CD14-positive monocyte (primary cell): ENCODE measurements around the gene SLC25A29. TPM values are rescaled to one million over a fixed set of nuclear protein-coding genes. Genes with fewer than 3 reads are reported as not detected.

Source experiments
- DNase-seq, 3 donors: peaks; one replicate each; pipeline ENCODE4 v3.0.0-alpha.2; 2011 to 2022
- H2AFZ ChIP-seq: 2 replicates; pipeline ENCODE4 v1.6.0; 2012; ENCODE audit warnings: mild to moderate bottlenecking, low read depth, low read length, inconsistent platforms; ENCODE audit not compliant: insufficient read depth, poor library complexity, severe bottlenecking
- H3K27ac ChIP-seq, 2 donors: 1 replicate in 1 of 2; 2 replicates in 1 of 2; pipeline ENCODE4 v1.5.1; 2012 to 2013; ENCODE audit warnings: low read length in 2 of 2, control low read depth in 1 of 2, inconsistent platforms in 1 of 2, low read depth in 1 of 2, mild to moderate bottlenecking in 1 of 2
- H3K27me3 ChIP-seq, 2 donors: one replicate each; pipeline versions ENCODE4 v1.6.0 to v1.6.1; 2011 to 2013; ENCODE audit warnings: low read length in 2 of 2; ENCODE audit not compliant: control insufficient read depth in 2 of 2, insufficient read depth in 2 of 2
- H3K36me3 ChIP-seq, 2 donors: replicated peaks in 1 of 2; 1 replicate in 1 of 2; 2 replicates in 1 of 2; pipeline versions ENCODE4 v1.5.1 to v1.6.1; 2012 to 2013; ENCODE audit warnings: low read length in 2 of 2, control low read depth in 1 of 2, inconsistent platforms in 1 of 2, mild to moderate bottlenecking in 1 of 2; ENCODE audit not compliant: insufficient read depth in 2 of 2, control insufficient read depth in 1 of 2
- H3K4me1 ChIP-seq, 2 donors: 1 replicate in 1 of 2; 2 replicates in 1 of 2; pipeline versions ENCODE4 v1.5.1 to v1.6.1; 2012 to 2013; ENCODE audit warnings: low read length in 2 of 2, control low read depth in 1 of 2, inconsistent platforms in 1 of 2, mild to moderate bottlenecking in 1 of 2, moderate library complexity in 1 of 2; ENCODE audit not compliant: insufficient read depth in 2 of 2, control insufficient read depth in 1 of 2
- H3K4me2 ChIP-seq: replicated peaks from 2 replicates; pipeline ENCODE3; 2012; ENCODE audit warnings: low read length, moderate library complexity, mild to moderate bottlenecking; ENCODE audit not compliant: poor library complexity, severe bottlenecking; ENCODE audit errors: extremely low read depth
- H3K4me3 ChIP-seq, 3 experiments: fragments of 200-600 bp in 1 of 3; sonication (generic) in 1 of 3; replicated peaks in 1 of 3; 1 replicate in 2 of 3; 2 replicates in 1 of 3; pipeline ENCODE4 v1.5.1; 2011 to 2013; ENCODE audit warnings: low read length in 3 of 3, mild to moderate bottlenecking in 3 of 3, control low read depth in 2 of 3, low read depth in 2 of 3, inconsistent platforms in 1 of 3, moderate library complexity in 1 of 3
- H3K79me2 ChIP-seq: 2 replicates; pipeline ENCODE4 v1.6.0; 2012; ENCODE audit warnings: mild to moderate bottlenecking, control low read depth, inconsistent platforms, low read length, moderate library complexity; ENCODE audit not compliant: insufficient read depth
- H3K9ac ChIP-seq: 2 replicates; pipeline ENCODE4 v1.6.0; 2017; ENCODE audit warnings: low read length, mild to moderate bottlenecking; ENCODE audit not compliant: insufficient read depth, poor library complexity, severe bottlenecking
- H3K9me3 ChIP-seq, 2 donors: replicated peaks in 1 of 2; 1 replicate in 1 of 2; 2 replicates in 1 of 2; pipeline versions ENCODE4 v1.5.1 to v1.6.1; 2012 to 2013; ENCODE audit warnings: low read length in 2 of 2, control low read depth in 1 of 2; ENCODE audit not compliant: control insufficient read depth in 1 of 2, insufficient read depth in 1 of 2
- H4K20me1 ChIP-seq: 2 replicates; pipeline ENCODE4 v1.6.0; 2012; ENCODE audit warnings: mild to moderate bottlenecking, low read length, control low read depth, moderate library complexity; ENCODE audit not compliant: insufficient read depth
- H3K27ac Mint-ChIP-seq, 7 donors: one replicate each; pipeline ENCODE4 v1.8.0; 2020; ENCODE audit warnings: mild to moderate bottlenecking in 7 of 7, mixed read lengths in 7 of 7, moderate library complexity in 6 of 7, inconsistent platforms in 2 of 7
- H3K27me3 Mint-ChIP-seq, 3 donors: one replicate each; pipeline ENCODE4 v1.8.0; 2021 to 2022; ENCODE audit warnings: low read depth in 3 of 3, mild to moderate bottlenecking in 3 of 3, mixed read lengths in 3 of 3, moderate library complexity in 3 of 3, inconsistent platforms in 1 of 3
- H3K36me3 Mint-ChIP-seq, 2 donors: one replicate each; pipeline ENCODE4 v1.8.0; 2020; ENCODE audit warnings: mixed read lengths in 2 of 2, inconsistent platforms in 1 of 2, mild to moderate bottlenecking in 1 of 2
- H3K4me1 Mint-ChIP-seq: one replicate; pipeline ENCODE4 v1.8.0; 2020; ENCODE audit warnings: mild to moderate bottlenecking, mixed read lengths
- H3K4me3 Mint-ChIP-seq, 2 donors: one replicate each; pipeline ENCODE4 v1.8.0; 2020; ENCODE audit warnings: mild to moderate bottlenecking in 2 of 2, mixed read lengths in 2 of 2, moderate library complexity in 1 of 2
- H3K9me3 Mint-ChIP-seq, 7 donors: one replicate each; pipeline ENCODE4 v1.8.0; 2020 to 2022; ENCODE audit warnings: mixed read lengths in 7 of 7, mild to moderate bottlenecking in 6 of 7, moderate library complexity in 6 of 7, inconsistent platforms in 2 of 7
- WGBS: methylation state at CpG from one replicate; pipeline ENCODE4 v1.1.5; 2013; ENCODE audit warnings: missing lambda C conversion rate; ENCODE audit not compliant: insufficient coverage; 5-methylcytosine and 5-hydroxymethylcytosine counted together
- intact Hi-C, 2 donors: fragments of 100-400 bp; cut with micrococcal nuclease; formaldehyde crosslinking; loops; one replicate each; pipeline versions ENCODE4 v1.15.0 to v1.15.1; 2023
- polyA plus RNA-seq, 3 donors: library from polyadenylated mRNA; depleted of rRNA in 1 of 3; unstranded in 2 of 3; stranded (reverse) in 1 of 3; fragments of 300-500 nt in 2 of 3; fragments of >200 nt in 1 of 3; fragmentation: Illumina TruSeq in 2 of 3; gene quantifications; 1 replicate in 2 of 3; 2 replicates in 1 of 3; pipeline ENCODE4 v1.2.3, GENCODE V29; 2012 to 2021
- TF ChIP-seq, protein P1 (sequence below): fragments of 200-600 bp; IDR thresholded peaks from one replicate; pipeline ENCODE4 v1.8.0; 2022; ENCODE audit warnings: antibody characterized with exemption, mild to moderate bottlenecking

Gene SLC25A29
- polyA plus RNA-seq, 3 donors = 16.9 to 114 (median 33.3) TPM

DNA sequence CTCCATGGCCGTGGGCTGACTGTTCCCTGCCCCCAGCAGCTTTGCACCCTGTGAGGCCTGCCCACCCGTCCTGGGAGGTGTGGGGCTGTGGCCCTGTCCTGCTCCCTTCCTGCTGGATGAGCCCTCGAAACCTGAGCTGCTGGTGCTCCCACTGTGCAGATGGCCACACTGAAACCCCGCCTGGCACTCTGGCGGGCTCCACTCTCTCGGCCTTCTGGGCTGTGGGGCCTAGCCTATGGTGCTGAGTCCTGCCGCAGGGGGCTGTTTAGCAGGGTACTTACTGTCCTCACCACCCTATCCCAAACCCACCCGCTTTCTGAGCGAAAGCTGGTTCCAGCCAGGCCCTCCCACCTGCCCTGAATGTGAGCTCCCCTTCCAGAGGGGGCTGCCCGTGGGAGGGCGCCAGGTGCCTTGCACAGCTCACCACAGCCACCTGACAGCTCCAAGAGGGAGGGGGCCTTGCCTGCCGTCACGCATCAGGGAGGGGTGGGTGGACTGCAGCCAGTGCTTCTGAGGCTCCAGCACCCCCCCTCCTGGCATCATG is 24.2 kb upstream of the SLC25A29 start:
- Histone ChIP-seq H3K36me3 (peaks cover 27 to 35% of the 10 kb centered on the region in 2 donors), H2AFZ (no peak overlapping the region), H4K20me1 (peaks cover 29% of the 10 kb centered on the region), H3K4me1 (no peaks in the 10 kb centered on the region), H3K79me2 (no peaks in the 10 kb centered on the region), H3K9ac (no peak overlapping the region), H3K4me3 (no peak overlapping the region), H3K27me3 (no peaks in the 10 kb centered on the region), H3K9me3 (no peaks in the 10 kb centered on the region), H3K27ac (no peak overlapping the region), H3K4me2 (no peak overlapping the region)
- Mint-ChIP-seq H3K4me3 (no peak overlapping the region), H3K27me3 (peaks cover 0 to 4% (median 2%) of the 10 kb centered on the region in 3 donors), H3K4me1 (no peaks in the 10 kb centered on the region), H3K36me3 (peaks cover 31 to 46% of the 10 kb centered on the region in 2 donors), H3K9me3 (peaks cover 0 to 3% (median 0%) of the 10 kb centered on the region in 7 donors), H3K27ac (no peak overlapping the region)
- TF ChIP-seq, protein P1, sequence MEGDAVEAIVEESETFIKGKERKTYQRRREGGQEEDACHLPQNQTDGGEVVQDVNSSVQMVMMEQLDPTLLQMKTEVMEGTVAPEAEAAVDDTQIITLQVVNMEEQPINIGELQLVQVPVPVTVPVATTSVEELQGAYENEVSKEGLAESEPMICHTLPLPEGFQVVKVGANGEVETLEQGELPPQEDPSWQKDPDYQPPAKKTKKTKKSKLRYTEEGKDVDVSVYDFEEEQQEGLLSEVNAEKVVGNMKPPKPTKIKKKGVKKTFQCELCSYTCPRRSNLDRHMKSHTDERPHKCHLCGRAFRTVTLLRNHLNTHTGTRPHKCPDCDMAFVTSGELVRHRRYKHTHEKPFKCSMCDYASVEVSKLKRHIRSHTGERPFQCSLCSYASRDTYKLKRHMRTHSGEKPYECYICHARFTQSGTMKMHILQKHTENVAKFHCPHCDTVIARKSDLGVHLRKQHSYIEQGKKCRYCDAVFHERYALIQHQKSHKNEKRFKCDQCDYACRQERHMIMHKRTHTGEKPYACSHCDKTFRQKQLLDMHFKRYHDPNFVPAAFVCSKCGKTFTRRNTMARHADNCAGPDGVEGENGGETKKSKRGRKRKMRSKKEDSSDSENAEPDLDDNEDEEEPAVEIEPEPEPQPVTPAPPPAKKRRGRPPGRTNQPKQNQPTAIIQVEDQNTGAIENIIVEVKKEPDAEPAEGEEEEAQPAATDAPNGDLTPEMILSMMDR = no peak
- DNase-seq = no peak
- intact Hi-C loops = no loop called here
- WGBS = 93% methylated on average over 7 of the region's 13 CpGs

DNA sequence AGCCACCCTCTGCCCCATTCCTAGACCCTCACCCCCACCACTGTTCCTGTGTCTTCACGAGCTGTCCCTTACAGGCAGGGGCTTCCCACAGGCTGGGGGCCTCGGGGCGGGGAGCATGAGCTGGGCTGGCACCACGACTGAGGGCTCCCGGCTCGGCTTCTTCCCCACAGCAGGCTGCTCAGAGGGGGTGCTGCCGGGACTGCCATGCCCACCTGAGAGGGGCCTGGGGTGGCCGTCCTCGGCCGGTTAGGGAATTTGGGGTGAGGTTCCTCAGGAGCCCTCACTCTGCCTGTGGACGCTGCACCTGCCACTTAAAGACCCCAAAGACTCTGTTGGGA is 23.7 kb upstream of the SLC25A29 start:
- Histone ChIP-seq H3K9ac (no peak overlapping the region), H3K4me1 (no peaks in the 10 kb centered on the region), H3K4me2 (no peak overlapping the region), H3K27ac (no peak overlapping the region), H4K20me1 (peaks cover 28% of the 10 kb centered on the region), H3K36me3 (peaks cover 24 to 30% of the 10 kb centered on the region in 2 donors), H3K9me3 (no peaks in the 10 kb centered on the region), H3K79me2 (no peaks in the 10 kb centered on the region), H3K4me3 (no peak overlapping the region), H2AFZ (no peak overlapping the region), H3K27me3 (no peaks in the 10 kb centered on the region)
- peaks cover 0 to 4% (median 2%) of the 10 kb centered on the region in 3 donors for H3K27me3 Mint-ChIP-seq
- TF ChIP-seq, protein P1 = no peak
- no peak overlapping the region for H3K27ac Mint-ChIP-seq
- DNase-seq = no peak
- H3K4me3 Mint-ChIP-seq = no peak overlapping the region
- intact Hi-C loops = no loop called here
- H3K9me3 Mint-ChIP-seq = peaks cover 0 to 3% (median 0%) of the 10 kb centered on the region in 7 donors
- WGBS = 88% methylated on average over 8 of the region's 11 CpGs
- H3K4me1 Mint-ChIP-seq = no peaks in the 10 kb centered on the region
- H3K36me3 Mint-ChIP-seq = peaks cover 27 to 41% of the 10 kb centered on the region in 2 donors
